Keratinocyte (primary cell): ENCODE results near the gene AGTRAP.

Source experiments
- CTCF ChIP-seq, 3 experiments: IDR thresholded peaks in 1 of 3; conservative IDR thresholded peaks in 1 of 3; optimal IDR thresholded peaks in 1 of 3; 2 replicates in 2 of 3; 3 replicates in 1 of 3; pipeline versions ENCODE3 to v1.5.1; 2011; ENCODE audit warnings: low read length in 3 of 3, mild to moderate bottlenecking in 3 of 3, moderate library complexity in 2 of 3, control low read depth in 1 of 3, inconsistent platforms in 1 of 3; ENCODE audit not compliant: insufficient read depth in 2 of 3; ENCODE audit errors: extremely low read depth in 1 of 3
- EZH2 ChIP-seq: IDR thresholded peaks from one replicate; pipeline ENCODE4 v1.6.1; 2012; ENCODE audit warnings: inconsistent platforms, mild to moderate bottlenecking, low read length, moderate library complexity

- no peak for TF ChIP-seq EZH2
- TF ChIP-seq CTCF (optimal IDR thresholded peaks at IDR 0.05 in 1 of 3, IDR thresholded peaks at IDR 0.05 in 1 of 3, conservative IDR thresholded peaks at IDR 0.05 in 1 of 3; ENCODE audit: extremely low read depth in 1 of 3, insufficient read depth in 2 of 3, low read length in 3 of 3) = no peak
Observed at GRCh38 chr1:11744287-11744686, 8.4 kb downstream of the AGTRAP start.
